NCI-H1048 (cell line): ENCODE measurements around the gene BMPR1A.
"Not testable (repeated sequence)": the region's sequence is repeated elsewhere in the genome, so short reads cannot be mapped to it uniquely, and the experiment has no call there.

ENCODE experiments used
- DNase-seq: peaks from one replicate; lab custom pipeline; 2025; lab: John Stamatoyannopoulos, UW

The BMPR1A gene

DNA sequence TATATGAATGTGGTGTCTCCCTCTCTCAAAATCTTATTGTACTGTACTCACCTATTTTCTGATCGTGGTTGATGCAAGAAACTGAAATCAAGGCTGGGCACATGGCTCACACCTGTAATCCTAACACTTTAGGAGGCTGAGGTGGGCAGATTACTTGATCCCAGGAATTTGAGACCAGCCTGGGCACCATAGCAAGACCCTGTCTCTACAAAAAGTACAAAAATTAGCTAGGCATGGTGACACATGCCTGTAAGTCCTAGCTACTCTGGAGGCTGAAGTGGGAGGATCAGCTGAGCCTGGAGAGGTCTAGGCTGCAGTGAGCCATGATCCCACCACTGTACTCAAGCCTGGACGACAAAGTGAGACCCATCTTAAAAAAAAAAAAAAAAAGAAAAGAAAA is 185.0 kb downstream of the BMPR1A start:
- no peak for DNase-seq

DNA sequence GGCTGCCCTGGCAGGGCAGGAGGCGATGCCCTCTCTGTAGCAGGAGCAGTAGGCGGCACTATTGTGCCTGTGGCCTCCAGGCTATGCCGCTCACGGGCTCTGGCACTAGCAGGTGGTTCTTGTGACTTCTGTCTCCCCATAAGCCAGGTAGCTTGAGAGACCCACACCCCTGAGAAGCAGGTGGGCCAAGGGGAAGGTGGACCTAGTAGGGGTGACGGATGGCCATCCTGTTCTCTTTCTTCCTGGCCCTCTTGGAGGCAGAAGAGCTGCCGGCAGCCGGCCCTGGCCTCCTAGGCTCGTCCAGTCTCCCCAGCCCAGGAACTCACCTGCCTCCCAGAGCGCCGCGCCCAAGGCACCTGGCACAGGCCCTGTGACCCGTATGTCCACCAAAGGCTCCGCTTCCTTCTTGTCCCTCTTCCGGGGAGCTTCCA is 185.6 kb downstream of the BMPR1A start:
- DNase-seq, result no peak

DNA sequence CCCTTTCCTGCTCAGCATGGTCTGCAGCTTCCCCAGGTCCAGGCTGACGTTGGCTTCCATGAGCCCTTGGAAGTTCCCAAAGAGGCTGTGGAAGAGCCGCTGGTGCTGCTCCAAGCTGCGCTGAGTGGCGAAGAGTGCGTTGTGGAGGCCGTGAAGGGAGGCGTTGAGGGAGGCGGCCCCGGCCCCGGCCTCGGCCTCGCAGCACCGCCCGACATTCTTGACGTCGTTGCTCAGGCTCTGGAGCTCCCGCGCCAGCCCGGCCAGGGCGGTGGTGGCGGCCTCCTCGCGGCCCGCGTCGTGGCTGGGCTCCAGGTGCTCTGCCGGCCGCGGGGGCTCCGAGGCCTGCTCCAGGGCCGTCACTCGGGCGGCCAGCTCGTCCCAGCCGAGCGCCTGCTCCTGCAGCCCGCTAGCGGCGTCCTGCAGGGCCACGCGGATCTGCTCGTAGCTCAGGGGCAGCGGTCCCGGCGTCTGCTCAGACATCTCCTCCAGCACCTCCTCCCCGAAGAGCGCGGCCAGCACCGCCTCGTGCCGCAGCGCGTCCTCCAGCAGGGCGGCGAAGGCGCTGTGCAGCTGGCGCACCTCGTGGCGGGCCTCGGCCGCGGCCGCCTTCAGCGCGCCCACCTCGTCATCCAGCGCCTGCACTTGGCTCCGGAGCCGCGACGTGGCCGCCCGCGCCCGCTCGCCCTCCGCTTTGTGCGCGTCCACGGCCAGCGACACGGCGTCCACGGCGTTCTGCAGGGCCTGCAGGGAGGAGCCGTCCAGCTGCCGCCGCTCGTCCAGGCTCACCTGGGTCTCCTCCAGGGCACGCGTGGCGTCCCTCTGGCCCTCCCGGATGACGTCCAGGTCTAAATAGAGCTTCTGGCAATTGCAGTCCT is 186.3 kb downstream of the BMPR1A start:
- DNase-seq, result no peak

DNA sequence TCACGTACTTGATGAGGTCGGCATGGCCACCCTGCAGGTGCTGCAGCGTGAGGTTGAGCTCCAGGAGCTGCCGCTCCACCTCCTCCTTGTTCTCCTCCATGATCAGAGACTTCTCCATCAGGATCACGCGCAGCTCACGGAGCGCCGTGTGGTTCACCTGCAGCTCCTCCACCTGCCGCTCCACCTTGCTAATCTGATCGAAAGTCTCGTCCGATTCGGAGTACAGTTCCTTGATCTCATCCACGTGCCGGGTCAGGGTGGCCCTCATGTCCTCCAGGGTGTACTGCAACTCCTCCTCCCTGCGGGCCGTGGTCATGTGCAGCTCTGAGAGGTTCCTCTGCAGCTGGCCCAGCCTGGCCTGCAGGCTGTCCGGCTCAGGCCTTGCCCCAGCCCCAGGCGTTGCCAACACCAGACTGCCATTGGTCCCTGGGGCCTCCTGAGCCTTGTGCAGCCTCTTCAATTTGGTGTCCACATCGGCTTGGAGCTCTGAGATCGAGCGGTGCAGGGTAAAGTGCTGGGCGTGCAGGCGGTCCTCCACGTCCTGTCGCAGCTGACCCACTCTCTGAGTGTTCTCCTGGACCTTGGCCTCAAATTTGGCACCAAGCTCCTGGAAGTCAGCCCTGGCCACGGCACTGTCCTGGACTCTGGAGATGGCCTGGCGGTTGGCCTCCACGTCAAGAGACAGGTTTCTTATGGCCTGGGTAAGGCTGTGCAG is 187.1 kb downstream of the BMPR1A start:
- no peak for DNase-seq

DNA sequence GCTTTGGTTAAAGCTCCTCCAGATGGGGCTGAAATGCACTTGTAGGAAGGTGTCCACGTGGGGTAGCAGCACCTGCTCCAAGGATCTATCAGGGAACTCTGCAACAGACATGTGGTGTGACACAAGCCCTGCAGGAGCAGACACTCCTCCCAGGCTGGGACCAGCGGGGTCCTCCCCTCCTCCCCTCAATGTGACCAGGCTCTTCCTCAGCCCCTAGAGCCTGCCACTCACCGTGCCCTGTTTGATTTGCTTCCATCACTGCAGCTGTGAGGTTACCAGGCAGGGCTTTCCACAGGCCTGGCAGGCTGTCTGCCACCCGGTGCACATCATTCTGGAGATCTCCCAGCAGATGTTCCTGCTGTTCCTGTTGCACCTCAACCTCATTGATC is 187.6 kb downstream of the BMPR1A start:
- DNase-seq, result no peak

DNA sequence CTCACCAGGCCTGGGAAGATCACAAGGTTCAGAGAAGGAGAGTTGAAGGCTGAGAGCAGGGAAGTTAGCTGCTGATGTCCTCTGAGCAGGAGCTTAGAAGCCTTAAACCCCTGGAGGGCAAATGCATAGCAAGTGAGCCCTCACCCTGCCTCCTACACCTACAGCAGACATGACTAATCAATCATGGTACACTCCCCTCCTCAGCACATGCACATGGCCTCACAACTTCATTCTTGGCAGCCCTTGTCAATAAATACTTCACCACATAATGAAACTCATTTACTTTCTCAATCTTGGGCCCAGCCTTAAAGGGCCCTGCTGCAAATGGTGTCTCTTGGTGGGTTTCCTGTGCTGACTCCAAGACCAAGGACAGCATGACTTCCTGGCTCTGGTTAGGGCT is 188.1 kb downstream of the BMPR1A start:
- no peak for DNase-seq

DNA sequence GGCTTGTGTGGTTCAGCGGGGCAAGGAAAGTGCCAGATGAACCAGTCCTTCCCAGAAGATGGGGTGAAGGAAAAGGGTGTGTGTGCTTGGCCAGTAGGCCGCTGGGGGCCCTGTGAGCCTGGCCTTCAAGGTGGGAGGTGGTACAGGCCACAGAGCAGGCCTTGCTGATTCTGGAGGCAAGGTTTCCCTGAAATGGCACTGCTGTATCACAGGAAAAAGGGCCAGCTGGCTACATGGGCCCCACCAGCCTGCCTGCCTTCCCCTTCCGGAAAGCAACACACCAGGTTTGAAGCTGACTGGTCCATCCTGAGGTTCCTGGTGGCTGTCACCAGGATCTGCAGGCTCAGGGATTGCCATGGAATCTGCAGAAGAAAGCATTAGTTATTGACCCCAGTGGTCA is 188.5 kb downstream of the BMPR1A start:
- no peak for DNase-seq

DNA sequence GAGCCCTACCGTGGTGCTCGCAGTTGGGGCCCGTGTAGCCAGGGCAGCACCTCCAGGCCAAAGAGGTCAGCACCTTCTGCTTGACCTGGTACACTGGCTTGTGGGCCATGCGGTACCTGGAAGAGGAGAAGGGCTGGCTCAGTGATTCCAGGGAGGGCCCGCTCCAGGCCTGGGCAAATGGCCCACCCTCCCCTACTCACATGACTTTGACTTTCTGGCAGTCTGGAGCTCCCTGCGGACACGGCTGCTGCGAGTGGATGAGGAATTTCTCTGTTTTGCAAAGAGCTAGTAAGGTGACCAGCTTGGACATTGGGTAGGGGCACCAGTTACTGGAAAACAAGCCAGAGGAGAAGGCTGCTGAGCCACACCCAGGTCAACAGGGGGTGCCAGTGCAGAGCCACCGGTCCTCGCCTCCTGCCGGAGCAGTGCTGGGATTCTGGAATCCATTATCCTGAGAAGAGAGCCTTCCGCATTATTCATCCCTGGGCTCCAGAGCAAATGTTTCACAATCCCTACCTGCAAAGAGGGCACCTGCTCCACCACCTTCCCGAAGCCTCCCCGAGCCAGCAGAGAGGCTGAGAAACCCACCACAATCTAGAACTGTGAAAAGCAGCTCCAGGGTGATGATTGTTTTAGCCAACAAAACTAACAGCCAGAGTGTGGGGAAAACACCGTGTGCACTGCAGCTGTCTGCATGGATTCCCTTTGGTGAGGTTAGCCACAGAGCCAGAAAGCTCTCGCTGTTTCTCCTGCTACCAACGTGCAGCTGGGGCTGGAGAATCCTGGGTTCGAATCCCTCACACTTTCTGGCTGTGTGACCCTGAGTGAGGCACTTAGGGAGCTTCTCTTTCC is 189.2 kb downstream of the BMPR1A start:
- DNase-seq, result no peak

DNA sequence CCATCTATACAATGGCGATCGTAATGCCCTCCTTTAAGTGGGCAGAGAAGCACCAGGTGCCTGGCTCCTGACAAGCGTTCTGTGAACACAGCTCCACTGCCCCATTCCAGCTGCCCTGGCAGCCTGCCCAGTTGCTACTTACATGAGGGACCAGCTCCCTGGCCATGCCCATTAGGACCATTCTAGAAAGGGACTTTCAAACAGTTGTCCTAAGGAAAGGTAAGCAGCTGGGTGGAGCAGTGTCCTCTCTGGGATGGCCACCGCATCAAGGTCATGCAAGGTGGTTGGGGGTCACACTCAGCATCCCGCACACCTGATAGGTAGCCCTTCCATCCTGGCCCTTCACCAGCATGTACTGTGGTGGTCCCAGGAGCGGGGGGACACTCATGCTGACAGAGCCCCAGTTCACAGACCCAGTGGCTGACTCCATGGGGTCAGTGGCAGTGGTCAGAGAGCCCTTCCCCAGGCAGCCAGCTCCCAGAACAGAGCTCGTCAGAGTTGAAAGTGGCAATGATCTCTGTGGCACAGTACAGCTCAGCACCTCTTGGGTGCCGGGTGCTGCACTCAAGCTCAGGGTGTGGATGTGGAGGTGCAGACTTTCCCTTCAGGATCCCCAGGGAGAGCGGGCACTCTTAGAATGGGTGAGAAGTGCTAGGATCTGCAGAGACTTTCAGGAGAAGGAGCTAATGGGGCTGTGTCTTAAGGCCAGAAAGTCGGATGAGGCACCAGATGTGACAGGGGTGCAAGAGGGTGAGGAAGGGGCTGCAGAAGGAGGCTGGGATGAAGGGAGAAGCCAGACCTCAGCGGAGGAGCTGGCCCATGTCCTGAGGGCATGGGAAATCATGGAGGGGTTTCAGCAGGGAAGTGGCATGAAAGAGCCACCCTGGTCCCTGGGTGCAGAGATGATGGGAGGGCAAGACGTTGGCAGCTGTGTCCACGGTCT is 190.1 kb downstream of the BMPR1A start:
- DNase-seq, result no peak

DNA sequence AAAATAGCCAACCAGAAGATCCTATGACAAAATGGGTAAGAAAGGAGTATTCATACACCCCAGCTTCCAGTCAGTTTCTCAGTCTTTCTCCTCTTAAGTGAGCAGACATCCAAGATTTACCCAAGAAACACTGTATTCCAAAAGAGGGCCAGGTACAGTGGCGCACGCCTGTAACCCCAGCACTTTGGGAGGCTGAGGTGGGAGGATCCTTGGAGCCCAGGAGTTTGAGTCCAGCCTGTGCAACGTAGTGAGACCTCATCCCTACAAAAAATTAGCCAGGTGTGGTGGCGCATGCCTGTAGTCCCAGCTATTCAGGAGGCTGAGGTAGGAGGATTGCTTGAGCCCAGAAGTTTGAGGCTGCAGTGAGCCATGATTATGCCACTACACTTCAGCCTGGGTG is 191.4 kb downstream of the BMPR1A start:
- not testable (repeated sequence) for DNase-seq

DNA sequence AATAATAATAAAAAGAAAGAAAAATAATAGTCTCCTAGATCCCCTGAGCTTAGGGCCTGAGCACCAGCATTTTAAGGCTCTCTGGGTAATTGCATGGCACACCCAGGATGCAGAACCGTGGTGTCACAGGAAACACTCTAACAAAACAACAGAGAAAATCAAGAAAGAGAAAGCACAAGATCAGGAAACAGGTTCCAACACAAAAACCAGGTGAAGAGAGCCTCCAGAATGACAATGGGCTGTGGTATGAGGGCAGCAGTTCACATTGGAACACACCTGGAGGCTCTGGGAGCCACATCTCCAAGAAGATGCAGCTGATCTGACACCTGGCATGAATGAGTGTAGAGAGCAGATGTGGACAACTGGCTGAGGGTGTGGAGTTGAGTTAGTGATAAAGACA is 193.9 kb downstream of the BMPR1A start:
- DNase-seq, result no peak

DNA sequence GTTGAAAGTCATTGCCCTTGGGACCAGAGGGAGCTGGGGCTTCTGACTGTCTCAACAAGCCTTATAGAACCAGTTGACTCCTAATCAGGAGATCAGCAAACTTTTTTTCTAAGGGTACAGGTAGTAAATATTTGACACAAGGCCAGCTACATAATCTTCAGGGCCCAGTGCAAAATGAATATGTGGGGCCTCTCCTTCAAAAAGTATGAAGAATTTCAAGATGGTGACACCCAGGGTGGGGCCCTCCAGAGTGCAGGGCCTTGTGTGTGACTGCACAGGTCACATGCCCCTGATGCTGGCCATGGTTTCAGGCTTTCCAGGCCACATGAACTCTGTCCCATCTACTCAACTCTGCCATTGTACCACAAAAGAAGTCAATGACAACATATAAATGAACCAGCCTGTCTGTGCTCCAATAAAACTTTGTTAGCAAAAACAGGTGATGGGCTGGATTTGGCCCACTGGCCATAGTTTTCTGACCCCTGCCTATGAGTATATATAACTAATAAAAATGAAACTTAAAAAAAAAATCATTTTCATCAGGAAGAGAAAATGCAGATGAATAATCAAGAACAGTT is 194.9 kb downstream of the BMPR1A start:
- DNase-seq, result no peak

DNA sequence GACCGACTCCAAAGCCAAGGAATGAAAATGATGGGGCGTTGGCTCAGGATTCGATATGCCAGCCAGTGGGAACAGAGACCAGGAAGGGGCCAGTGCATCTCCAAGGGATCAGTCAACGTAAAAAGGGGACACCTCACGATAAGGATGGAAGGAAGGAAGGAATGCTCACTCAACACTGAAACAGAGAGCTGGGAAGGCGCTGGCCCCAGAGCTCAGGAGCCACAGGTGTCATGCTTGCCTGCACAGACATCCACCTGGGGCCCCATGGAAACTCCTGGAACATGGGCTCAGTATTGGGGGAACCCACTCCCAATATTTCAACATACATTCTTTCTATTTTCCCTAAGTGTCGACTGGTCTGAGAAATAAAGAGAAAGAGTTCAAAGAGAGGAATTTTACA is 195.7 kb downstream of the BMPR1A start:
- DNase-seq, result no peak

DNA sequence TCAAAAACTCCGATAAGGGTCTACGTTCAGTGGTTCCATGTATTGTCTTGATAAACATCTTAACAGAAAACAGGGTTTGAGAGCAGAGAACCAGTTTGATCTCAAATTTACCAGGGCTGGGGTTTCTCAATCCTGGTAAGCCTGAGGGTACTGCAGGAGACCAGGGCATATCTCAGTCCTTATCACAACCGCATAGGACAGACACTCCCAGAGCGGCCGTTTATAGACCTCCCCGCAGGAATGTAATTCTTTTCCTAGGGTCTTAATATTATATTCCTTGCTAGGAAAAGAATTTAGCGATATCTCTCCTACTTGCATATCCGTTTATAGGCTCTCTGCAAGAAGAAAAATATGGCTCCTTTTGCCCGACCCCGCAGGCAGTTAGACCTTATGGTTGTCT is 196.3 kb downstream of the BMPR1A start:
- not testable (repeated sequence) for DNase-seq

DNA sequence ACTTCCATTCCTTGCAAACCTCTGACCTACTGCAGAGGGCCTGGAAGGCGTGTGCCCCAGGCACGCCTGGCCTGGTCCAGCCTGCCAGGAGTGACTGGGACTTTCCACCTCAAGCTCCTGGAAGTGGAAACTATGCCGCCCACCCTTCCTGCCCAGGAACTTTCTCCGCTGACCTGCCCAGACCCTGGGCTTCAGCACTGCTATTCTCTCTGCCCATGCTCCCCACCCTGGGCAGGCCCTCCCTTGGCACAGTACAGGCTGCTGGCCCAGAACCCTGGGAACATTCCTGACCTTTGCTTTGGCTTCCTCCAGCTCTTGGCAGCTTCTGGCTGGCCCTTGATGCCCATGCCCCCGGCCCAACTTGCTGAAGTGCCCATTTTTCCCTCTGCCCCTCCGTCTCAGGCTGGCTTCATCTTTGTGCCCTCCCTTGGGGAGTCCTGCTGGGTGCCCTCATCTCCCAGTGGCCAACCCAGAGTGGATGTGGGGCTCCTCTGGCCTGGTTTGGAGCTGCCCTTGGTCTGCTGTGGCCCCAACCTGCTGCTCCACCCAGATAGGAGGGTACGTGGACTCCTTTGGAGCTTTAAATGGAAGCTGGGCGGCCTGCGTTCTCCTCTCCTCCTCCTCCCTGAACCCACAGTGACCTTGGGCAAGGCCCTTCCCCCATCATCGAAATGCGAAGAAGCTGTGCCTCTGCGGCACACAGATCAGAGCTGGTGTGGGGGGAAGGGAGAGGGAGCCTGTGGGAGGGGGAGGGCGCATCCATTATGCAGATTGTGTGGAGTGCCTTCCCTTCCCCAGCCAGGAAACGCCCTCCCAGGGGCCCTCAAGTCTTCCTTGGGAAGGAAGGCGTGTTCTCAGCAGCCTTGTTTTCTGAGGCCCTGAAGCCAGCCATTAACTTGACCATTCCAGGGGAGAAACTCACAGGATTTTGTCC is 197.6 kb downstream of the BMPR1A start:
- no peak for DNase-seq

DNA sequence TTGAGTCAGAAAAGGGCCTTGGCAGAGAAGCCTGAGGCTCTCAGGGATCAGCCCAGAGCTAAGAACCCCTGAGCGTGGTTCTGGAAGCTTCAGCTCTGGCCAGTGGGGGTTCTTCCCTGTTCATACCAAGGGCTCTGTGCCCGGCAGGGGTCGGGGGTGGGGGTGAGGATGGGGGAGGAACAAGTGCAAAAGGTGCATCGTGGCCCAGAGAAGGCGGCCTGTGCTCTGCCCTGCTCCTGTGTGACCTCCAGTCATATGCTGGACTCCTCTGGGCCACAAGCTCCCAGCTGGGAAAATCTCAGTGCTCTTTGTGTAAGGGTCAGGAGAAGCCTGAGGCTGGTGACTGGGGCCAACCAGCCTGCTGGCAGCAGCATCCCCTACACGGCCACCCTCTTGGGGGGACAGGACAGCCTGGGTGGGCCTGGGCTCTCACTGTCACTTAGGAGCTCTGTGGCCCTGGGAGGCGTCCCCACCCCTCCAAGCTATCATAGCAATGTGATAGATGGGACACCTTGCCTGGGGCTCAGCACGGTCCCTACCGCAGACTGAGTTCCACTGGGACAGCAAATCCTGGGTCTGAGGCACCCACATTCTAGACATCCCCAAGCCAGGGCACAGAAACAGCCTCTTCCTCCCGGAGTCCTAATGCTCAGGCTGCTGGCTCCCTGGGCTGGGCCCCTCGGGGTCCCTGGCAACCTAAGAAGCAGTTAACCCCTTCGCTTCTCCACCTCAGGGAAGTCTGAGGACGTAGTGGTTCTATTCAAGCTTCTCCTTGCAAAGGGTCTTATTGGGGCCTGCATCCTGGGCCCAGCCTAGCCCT is 198.5 kb downstream of the BMPR1A start:
- DNase-seq, result no peak

DNA sequence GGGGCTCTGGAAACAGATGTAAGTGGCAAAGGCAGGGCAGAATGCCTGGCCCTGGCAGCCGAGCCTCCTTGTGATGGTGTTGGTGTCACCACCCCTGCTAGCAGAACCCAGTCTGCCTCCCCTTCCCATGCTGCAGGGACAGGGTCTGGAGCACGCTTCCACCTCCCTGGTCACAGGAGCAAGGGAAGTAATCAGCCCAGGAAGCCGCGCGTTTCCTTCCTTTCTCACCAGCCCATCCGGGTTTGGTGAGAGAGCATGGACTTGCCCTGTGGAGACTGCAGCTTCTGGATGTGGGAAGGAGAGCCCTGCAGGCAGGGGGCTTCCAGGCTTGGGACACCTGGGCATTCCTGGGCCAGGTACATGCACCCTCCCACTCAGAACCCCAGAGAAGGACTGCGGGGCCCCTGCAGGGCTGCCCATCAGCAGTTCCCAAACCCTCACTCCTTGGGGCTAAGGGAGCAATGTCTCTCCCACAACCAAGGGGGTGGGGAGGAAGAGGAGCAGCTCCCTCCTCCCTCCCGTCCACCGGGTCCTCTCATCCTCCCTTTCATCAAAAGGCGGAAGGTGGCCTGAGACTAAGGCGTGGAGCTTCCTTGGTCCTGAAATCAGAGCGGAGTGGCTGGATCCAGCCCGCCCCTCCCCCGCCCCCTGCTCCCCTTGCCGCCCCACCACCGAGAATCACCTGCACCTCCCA is 199.2 kb downstream of the BMPR1A start:
- no peak for DNase-seq

DNA sequence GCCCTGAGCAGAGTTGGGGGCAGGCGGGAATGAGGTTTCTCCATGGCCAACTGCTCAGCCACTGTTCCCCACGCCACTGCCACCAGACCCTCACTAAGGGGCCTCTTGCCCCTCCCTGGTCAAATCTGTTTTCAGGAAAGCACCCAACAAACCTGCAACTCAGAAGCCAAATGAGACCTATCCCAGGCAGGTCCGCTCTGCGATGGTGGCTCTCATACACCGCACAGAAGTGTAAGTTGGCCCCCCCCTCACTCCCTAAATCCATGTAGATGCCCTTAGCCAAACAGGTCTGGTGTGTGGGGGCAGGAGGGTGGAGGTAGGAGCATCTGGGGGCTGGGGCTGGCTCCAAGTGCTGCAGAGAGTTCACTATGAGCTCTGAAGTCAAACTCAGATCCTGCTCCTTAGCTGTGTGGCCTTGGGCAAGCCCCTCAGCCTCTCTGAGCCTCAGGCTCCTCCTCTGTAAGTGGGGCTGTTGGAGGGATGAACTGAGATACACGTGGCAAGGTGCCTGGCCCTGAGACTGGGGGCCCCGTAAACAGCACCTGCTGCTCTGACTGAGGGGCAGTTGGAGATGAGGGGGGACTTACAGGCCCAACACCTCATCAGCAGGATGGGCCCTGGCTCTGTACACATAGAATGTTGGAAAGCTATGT is 199.9 kb downstream of the BMPR1A start:
- DNase-seq, result no peak
